Activated B cell treated with CpG ODN at 0.5 μM for 24 hours (primary cell): ENCODE measurements around the gene SCFD2. TPM values are rescaled to one million over a fixed set of nuclear protein-coding genes. Genes with fewer than 3 reads are reported as not detected.

Experiments
- ATAC-seq: fragments of 200-7000 bp; cut with Tn5 transposase; one replicate; pipeline ENCODE4 v1.10.0; 2021; ENCODE audit warnings: low read depth, mild to moderate bottlenecking, moderate library complexity
- CTCF ChIA-PET: fragments of 350-600 bp; sonication (Branson Sonifier 250); formaldehyde crosslinking; loops from one replicate; lab custom pipeline; 2021; ENCODE audit warnings: antibody characterized with exemption; lab: Charles Lee
- POLR2A ChIA-PET: fragments of 350-600 bp; sonication (Branson Sonifier 250); formaldehyde crosslinking; loops from one replicate; lab custom pipeline; 2021; ENCODE audit warnings: antibody characterized with exemption; lab: Charles Lee
- DNase-seq: peaks from one replicate; pipeline ENCODE4 v3.0.0; 2022
- H3K27ac Mint-ChIP-seq: one replicate; pipeline ENCODE4 v1.8.0; 2020; ENCODE audit warnings: mixed read lengths
- H3K27me3 Mint-ChIP-seq: one replicate; pipeline ENCODE4 v1.8.0; 2021; ENCODE audit warnings: mixed read lengths
- H3K36me3 Mint-ChIP-seq: one replicate; pipeline ENCODE4 v1.8.0; 2021; ENCODE audit warnings: low read depth, mixed read lengths
- H3K4me1 Mint-ChIP-seq: one replicate; pipeline ENCODE4 v1.8.0; 2021; ENCODE audit warnings: mixed read lengths
- H3K4me3 Mint-ChIP-seq: one replicate; pipeline ENCODE4 v1.8.0; 2020; ENCODE audit warnings: mild to moderate bottlenecking, mixed read lengths
- H3K9me3 Mint-ChIP-seq: one replicate; pipeline ENCODE4 v1.8.0; 2020; ENCODE audit warnings: mixed read lengths
- CTCF ChIP-seq: fragments of 200-600 bp; IDR thresholded peaks from one replicate; pipeline ENCODE4 v1.8.0; 2022; ENCODE audit warnings: antibody characterized with exemption, mild to moderate bottlenecking
- intact Hi-C: fragments of 100-400 bp; cut with micrococcal nuclease; formaldehyde crosslinking; loops from one replicate; pipeline ENCODE4 v1.15.1; 2024
- total RNA-seq: library from RNA; stranded (reverse); gene quantifications from 2 replicates; pipeline ENCODE4 v1.2.3, GENCODE V29; 2022

The SCFD2 gene
- total RNA-seq, 1 donor from 2014 or later = 46.6 TPM

- ChIA-PET CTCF (no interaction called here), POLR2A (no interaction called here)
- Mint-ChIP-seq H3K36me3 (peaks cover 14% of the 10 kb centered on the region), H3K27ac (no peak overlapping the region), H3K4me3 (no peak overlapping the region), H3K27me3 (no peaks in the 10 kb centered on the region), H3K9me3 (peaks cover 11% of the 10 kb centered on the region), H3K4me1 (no peaks in the 10 kb centered on the region)
- intact Hi-C loops = no loop called here
- TF ChIP-seq CTCF = no peak
- DNase-seq (no peak), ATAC-seq (no peak)
Measured at GRCh38 chr4:53066155-53066554, 299.7 kb downstream of the SCFD2 start.

GRCh38 chr4:53064609-53065008, 301.3 kb downstream of the SCFD2 start:
- DNase-seq = no peak
- H3K27me3 Mint-ChIP-seq = no peaks in the 10 kb centered on the region
- H3K4me3 Mint-ChIP-seq = no peak overlapping the region
- H3K27ac Mint-ChIP-seq = no peak overlapping the region
- peaks cover 11% of the 10 kb centered on the region for H3K9me3 Mint-ChIP-seq
- H3K36me3 Mint-ChIP-seq = peaks cover 9% of the 10 kb centered on the region
- intact Hi-C loops = no loop called here
- POLR2A ChIA-PET = no interaction called here
- H3K4me1 Mint-ChIP-seq = no peaks in the 10 kb centered on the region
- CTCF ChIA-PET = no interaction called here
- no peak for ATAC-seq
- no peak for TF ChIP-seq CTCF

GRCh38 chr4:53061091-53061850, 304.6 kb downstream of the SCFD2 start:
- CTCF ChIA-PET = no interaction called here

GRCh38 chr4:53060278-53060677, 305.6 kb downstream of the SCFD2 start:
- no peak for ATAC-seq
- TF ChIP-seq CTCF = no peak
- Mint-ChIP-seq H3K36me3 (peaks cover 8% of the 10 kb centered on the region), H3K27ac (no peak overlapping the region), H3K27me3 (no peaks in the 10 kb centered on the region), H3K4me1 (no peaks in the 10 kb centered on the region), H3K9me3 (no peaks in the 10 kb centered on the region), H3K4me3 (no peak overlapping the region)
- CTCF ChIA-PET = no interaction called here
- no peak for DNase-seq
- POLR2A ChIA-PET = no interaction called here
- intact Hi-C loops = no loop called here

More at GRCh38 chr4:53061091-53061850, 304.6 kb downstream of the SCFD2 start:
- POLR2A ChIA-PET = no interaction called here
- Mint-ChIP-seq H3K9me3 (no peaks in the 10 kb centered on the region), H3K36me3 (peaks cover 8% of the 10 kb centered on the region), H3K27ac (no peak overlapping the region), H3K4me3 (no peak overlapping the region), H3K27me3 (no peaks in the 10 kb centered on the region), H3K4me1 (no peaks in the 10 kb centered on the region)
- TF ChIP-seq CTCF = no peak
- ATAC-seq = no peak
- intact Hi-C loops = no loop called here
- DNase-seq = no peak

- ATAC-seq (no peak), DNase-seq (no peak)
- Mint-ChIP-seq H3K27me3 (no peaks in the 10 kb centered on the region), H3K4me1 (no peaks in the 10 kb centered on the region), H3K9me3 (no peaks in the 10 kb centered on the region), H3K36me3 (peaks cover 8% of the 10 kb centered on the region), H3K27ac (no peak overlapping the region), H3K4me3 (no peak overlapping the region)
- ChIA-PET CTCF (no interaction called here), POLR2A (no interaction called here)
- TF ChIP-seq CTCF = no peak
- intact Hi-C loops = no loop called here
Measured at GRCh38 chr4:53059871-53060270, 306.0 kb downstream of the SCFD2 start.
